DMS53 (cell line): ENCODE results near the gene TTN.

ENCODE experiments used
- DNase-seq: peaks from one replicate; lab custom pipeline; 2025; lab: John Stamatoyannopoulos, UW

TTN gene

DNA sequence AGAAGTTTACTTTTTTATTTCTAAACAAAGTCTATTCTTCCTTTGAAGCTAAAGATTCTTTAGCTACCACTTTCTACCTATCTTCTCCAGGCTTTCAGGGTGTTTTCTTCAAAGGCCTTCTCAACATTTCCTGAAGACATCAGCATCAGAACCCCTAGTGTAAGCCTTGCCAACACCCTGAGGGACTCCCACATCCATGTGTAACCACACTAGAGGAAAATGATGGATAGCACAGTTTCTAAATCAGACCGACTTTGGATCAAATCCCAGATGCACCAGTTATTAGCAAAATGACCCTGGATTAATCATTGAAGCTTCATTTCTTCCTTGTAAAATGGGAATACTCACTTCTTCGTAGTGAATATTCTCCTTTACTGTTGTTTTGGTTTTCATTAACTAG is 4.7 kb upstream of the TTN start:
- no peak for DNase-seq

DNA sequence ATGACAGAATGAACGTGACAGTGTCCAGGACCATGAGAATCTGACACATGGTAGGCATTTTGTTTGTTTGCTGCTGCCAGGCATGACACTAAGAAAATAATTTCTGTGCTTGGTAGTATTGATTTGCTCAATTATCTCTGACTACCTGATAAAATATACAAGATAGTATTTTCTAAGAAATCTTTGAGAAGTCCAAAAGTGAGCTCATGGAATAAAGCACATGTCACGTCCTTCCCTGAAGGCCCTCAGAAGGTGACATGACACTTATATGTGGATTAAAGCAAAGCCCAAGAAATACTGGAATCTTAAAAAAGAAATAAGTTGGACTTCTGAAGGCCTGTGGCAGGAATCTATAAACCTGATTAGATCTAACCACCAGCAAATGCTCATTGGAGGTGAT is 3.8 kb upstream of the TTN start:
- DNase-seq, result no peak

DNA sequence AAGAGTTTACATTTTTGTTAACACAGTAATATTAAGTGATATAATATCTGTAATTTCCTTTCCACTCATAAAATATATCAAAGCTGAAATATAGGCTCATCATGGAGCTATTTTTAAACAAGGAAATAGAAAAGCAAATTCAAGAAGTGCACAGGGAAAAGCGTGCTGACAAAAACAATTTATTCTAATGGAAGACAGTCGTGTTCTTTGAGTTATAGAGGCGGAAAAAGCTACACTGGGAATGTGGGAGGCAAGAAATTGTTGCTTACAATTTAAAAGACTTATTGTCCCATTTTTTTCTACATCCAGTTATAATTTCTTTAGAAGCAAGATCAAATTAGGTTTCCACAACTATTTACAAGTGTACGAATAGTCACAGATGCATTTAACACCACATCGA is 3.2 kb upstream of the TTN start:
- DNase-seq, result no peak

DNA sequence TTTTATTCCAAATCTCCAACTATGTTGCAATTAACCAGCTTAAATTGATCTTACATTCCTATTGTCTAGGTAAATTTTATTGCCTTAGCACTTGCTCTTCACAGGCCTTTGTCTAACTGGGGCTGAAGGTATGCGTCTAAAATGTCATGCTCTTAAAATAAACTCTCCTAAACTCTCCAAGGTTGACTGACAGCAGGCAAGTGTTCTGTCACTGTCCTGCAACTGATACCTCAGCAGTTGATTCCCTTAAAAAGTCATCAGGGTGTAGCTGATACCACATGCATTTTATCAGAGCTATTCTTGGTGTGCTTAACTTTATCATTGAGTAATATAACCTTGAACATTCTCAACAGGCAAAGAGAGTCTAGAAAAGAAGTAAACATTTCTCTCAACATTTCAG is 680 bp downstream of the TTN start:
- no peak for DNase-seq

DNA sequence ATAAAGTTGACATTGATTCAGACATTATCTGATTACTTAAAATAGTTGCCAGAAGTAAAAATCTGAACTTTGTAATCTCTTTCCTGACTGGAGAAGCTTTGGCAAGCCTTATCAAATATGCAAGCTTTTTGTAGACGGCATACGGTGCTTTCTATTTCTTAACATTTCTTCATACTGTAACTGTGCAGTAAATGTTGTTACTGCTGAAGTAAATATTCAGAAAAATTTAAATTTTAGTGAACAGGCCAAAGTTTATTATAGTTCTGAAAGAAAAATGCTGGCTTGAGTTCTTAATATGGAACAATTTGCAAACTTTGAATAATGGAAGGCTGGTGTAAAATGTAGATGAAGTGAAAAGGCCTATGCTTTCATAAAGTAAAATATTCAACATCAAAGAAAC is 1.8 kb downstream of the TTN start:
- no peak for DNase-seq

DNA sequence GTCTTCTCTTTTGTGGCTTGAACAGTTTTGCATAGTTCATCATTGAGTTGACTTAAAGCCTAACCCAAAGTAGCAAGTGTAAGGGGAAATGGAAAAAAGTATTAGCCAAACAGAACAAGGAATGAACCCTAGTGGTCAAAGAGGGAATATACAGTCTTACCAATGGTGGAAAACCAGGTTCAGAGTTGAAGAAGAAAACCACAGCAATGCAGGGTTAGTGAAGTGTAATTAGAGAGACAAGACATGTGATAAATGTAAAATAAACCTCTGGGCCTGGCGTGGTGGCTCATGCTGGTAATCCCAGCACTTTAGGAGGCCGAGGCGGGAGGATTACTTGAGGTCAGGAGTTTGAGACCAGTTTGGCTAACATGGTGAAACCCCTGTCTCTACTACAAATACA is 2.4 kb downstream of the TTN start:
- peak; percentile 61 for DNase-seq

DNA sequence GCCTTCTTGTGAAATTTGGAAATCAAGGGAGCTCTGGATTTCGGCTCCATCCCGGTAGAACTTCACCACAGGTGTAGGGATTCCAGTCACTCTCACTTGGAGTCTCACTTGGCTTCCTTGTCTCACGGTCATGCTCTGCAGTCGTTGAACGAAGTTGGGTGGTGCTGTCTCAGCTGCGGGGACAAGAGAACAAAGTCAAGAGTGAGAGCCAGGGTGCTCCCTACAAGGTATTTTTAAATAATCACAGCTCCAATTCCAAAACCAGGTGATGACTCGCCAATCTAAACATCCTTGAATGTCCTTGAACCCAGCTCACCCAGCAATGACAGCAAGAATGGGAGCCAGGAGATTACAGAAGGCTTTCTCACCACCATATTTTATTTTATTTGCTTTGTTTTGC is 6.7 kb downstream of the TTN start:
- DNase-seq, result no peak

DNA sequence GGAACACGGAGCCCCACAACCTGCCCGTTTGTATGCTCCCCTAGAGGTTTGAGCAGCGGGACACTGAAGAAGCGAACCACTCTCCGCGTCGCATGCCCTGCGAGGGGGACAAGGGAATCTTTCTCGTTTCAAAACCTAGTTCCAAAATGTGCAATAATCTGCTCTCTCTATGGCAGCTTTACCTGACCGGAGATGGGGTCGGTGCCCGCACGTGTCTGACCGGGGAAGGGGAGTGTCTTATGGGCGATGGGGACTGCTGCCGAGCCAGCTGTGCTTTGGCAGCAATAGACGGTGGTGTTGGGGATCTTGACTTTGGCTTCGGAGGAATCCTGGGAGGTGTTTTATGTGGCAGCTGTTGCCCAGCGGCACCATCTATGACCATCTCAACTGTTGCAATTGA is 7.9 kb downstream of the TTN start:
- DNase-seq, result no peak

DNA sequence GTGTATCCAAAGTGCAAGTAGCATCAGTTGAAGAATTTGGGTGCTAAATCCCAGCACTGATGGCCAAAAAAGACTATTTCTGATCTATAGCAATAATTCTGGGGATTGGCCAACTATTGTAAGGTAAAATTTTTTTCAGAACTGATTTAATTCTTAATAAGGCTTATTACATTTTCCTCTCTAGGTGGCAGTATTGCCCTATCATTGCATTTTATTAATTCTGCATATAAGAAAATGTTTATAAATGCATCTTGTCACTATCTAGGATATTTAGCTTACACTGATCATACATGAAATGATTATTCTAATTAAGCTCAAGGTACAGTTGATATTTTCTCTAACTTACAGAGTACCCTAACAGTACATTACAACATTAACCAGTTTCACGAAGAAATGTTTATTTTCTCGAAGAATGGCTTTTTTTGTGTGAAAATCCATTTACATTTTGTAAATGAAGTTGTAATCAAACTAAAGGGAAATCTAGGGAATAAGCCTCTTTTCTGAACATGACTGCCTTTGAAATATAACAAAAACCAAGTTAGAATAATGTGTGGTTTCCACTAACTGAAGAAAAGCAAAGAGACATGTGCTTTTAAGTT is 11.0 kb downstream of the TTN start:
- peak; percentile 76 for DNase-seq

DNA sequence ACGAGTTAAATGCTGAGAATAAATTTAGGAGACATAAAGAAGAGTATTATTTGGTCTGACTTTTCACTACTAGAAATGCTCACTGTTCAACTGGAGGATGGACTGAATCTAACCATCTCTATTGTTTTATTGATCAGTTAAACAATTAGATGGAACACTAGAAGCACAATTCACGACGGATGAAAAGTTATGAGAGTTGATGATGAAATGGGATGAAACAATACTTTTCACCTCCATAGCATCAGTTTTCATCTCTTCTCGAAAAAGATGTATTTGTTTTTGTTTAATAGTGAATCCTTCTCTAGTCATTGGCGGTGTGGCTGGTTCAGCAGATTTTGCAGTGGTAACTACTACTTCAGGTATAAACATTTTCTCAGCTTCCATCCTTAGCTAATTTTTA is 19.3 kb downstream of the TTN start:
- DNase-seq, result no peak

DNA sequence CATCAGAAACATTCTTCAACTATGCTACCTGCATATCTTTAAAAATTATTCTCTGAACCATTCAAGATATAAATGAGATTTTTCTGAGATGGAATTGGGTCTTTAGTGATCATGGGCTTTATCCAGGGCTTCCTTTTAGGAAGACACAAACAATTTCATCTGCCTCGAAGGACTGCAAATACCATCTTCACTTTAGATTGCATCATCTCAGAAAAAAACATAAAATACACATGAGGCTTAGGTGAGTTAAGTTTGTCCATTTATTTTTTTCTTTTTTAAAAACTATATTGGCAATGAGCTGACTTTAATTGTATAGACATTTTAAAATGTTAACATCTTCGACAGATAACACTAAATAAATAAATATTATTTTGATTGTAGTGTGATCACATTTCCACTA is 20.1 kb downstream of the TTN start:
- DNase-seq, result no peak

DNA sequence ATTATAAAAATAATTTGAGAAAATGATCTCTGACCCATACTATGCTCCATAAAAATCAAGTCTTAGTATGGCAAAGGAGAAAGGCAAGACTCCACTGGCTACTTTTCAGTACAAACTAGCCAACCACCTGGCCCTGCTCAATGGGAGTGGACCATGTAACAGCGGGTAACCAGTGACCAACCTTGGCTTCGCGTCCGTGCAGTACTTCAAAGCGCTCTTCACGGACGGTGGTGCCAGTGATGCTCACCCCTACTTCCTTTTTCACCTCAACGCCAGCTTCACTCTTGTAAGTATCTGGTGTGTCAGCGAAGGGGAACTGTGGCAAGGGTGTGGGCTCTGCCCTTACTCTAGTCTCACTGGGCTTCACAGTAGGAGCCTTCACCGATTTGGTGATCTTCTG is 23.3 kb downstream of the TTN start:
- no peak for DNase-seq

DNA sequence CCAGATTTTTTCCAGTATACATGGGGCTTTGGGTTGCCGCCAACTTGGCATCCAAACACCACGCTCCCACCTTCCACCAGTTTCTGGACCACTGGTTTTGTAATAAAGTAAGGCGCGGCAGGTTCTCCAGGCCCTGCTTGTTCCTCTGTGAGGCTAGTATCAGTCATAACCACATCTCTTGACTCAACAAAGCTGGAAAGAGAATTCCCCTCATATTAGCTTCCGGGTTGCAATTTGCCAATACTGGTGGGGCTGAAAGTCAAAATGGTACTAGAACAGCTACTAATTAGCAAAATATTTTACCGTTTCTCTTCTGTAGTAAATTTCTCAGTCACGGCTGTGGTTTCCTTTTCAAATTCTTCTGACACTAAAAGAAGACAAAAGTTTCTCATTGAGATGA is 25.0 kb downstream of the TTN start:
- no peak for DNase-seq

DNA sequence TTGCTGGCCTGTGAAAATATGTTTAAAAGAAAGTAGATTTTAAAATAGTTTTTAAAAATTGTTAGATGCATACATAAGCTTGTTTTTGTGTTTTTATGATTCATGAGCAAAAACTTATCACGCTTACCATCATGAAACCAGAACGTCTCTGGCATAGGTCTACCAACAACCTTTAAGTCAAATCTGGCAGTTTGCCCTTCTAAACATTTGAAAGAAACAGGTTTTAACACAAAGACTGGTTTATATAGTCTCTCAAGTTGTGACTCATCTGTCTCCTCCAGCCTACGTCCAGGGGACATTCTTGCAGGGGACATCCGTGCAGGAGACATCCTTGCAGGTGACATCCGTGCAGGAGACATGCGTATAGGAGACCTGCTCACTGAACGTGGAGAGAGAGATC is 29.6 kb downstream of the TTN start:
- DNase-seq, result peak; percentile 17

DNA sequence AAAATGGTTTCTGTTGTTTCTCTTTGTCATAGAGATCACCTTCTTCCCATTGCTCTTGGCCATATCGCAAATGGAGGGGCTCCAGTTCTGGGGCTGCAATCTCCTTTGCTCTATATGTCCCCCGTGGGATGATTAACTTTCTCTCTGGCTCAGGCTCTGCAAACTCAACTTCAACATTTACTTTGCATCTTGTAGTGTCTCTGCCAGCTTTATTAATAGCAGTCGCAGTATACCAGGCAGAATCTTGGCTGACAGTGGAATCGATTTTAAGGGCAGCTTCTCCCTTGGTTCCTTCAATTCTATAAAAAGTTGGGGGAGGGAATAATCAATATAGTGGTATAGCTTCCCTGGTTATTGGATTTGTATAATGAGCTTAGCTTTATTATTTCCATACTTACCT is 30.5 kb downstream of the TTN start:
- no peak for DNase-seq

DNA sequence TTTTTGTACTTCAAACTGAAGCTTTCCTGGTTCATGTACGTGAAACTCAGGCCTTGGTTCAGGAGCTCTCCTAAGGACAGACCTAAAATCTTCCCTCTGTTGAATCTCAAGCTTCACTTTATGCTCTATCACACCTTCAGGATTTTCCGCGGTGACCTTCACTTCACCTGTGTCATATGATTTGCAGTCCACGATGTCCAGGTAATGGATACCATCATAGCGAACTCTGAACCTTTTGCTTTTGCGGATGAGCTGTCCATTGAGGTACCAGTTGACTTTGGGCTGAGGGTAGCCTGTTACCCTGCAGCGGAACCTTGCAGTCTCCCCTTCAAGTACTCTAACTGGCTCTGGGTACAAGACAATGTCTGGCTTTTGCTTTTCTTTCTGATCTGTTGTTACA is 31.2 kb downstream of the TTN start:
- no peak for DNase-seq

DNA sequence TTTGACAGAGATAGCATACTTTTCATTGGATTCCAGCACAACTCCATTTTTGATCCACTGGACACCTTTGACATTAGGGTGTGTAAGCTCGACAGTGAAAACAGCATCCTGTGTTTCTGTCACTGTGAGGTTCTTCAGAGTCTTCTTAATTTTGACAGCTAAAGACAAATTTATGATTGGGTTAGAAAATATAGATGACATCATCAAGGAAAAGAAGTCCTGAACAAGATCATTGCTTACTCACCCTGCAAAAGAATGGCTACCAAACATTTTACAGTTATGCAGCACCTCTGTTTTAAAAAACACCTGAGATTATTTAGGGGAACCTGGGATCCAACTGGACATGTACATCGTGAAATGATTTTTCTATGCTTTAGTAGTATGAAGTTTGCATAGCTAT is 36.7 kb downstream of the TTN start:
- no peak for DNase-seq

DNA sequence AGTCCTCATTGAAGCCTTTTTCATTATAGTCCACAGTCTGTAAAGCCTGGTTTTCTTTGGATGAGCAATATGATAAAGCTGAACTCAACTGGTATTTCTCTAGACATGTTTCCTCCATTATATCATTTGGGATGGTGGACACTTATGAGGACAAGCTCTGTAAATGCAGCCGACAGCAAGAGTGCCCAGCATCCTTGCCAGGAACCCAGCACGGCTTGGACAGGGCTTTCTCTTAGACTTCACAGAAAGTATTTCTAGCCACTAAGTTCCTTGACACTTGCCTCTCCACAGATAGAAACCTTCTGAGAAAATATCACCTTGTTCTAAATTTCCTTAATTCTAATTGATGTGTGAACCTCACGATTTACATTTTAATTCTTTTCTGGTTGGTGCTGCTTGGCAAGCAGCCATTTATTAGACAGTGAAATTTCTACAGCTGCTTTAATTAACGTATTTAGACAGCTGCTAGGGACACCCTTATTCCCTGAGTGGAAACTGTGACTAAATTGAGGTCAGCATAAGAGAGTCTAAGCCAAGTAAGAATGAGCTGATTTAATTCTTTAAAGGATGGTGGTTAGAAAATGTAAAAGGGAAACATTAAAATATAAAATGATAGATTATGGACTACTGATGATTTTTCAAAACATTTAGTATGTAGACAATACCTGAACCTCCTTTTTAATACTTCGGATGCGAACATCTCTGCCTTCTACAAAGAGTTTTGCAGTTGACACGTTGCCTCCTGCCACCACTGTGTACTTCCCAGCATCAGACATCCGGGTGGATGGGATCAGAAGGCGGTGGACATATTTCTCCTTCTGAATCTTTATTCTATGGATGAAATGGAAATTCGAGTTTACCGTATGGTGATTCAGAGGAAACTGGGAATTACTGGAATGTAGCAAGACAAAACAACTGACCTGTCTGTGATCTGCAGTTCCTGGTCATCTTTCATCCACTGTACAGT is 39.8 kb downstream of the TTN start:
- no peak for DNase-seq

DNA sequence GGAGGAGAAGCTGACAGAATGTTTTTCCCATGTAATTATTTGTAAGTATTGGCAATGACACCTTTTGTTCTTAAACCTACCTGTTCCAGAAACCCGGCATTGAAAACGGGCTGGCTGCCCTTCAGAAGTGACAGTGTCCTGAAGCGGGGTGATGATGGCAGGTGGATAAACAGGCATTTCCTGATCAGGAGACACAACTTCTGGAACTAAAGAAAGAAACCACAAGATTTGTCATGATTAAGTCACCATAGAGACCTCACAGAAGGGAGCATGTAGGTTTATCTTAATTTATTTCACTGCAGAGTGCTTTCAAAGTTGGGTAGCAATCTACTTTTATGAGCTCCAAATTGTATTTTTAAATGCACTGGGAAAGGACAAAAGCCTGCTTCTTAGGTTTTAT is 43.1 kb downstream of the TTN start:
- DNase-seq, result no peak

DNA sequence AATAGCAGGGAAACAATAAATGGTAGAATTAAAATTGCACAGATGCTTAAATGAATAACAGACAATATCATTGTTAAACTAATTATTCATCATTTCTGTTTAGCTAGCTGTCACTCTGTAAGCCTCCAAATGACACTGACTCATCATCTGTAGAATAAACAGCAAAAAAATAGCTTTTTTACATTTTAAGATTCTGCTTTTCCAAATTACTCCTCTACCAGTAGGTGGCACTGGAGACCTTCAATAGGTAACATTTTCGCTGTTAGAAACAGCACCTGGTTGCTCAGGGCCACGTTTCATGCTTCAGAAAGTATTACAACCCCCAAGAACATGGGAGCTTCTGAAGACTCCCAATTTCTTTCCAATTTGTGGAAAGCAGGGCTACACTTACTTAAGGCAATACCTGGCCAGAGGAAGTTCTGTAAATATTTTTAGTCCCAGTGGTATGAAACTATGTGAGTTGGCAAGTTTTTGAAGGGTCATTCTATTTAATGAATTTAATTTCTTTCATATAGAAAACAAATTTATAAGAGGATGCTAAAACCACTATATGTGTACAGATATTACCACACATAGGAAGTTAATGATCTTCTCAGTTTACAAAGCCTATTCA is 45.4 kb downstream of the TTN start:
- peak; percentile 91 for DNase-seq

DNA sequence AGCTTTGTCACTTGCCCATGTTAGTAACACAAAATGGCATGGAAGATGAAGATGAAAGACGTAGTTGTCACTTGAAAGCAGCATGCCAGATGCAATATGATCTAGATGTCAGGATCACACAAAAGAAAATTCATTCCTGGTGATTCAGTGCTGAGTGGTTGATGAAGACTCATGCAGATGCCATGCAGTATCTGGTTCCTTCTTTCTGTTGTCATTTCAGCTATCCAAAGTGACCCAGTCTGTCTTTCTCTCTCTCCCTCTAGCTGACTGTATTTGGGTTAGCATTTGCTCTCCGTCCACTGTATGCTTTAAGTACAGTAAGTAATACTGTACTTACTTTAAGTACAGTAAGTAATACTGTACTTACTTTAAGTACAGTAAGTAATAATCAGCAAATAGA is 50.4 kb downstream of the TTN start:
- DNase-seq, result no peak

DNA sequence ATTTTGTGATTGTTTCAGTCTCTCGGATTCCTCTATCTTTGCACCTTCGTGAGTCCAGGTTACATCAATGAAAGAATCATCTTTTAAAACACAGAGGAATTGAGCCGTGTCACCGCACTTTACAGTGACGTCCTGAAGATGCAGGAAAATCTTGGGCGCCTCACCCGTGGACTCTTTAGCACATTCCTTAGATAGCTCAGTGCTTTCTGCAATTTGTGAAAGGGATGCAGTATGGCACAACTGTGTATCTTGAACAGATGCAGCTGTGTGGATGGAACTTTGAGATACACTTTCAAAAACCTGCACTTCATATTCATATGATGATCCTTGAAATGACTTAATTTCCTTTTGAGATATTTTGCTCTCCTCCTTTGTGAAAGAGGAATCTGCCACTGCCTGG is 50.9 kb downstream of the TTN start:
- no peak for DNase-seq

DNA sequence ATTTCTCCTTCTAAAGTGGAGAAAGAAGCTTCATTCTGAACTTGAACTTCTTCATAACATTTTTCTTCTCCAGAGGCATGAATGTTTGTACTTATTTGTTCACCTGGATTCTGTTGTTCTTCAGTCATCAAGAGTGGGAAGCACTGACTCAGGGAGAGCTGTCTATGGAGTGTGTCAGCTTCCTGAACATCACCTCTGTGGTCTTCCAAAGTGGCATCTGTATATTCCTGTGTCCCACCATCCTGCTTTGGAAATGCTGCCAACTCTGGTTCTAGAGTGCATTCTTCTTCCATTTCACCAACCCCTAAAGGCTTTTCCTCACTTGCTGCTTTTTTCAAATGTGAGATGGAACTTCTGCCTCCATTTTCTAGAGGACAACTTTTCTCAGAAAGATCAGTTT is 59.5 kb downstream of the TTN start:
- peak; percentile 13 for DNase-seq
